ENCODE measurements around the gene NSD1. TPM values are rescaled to one million over a fixed set of nuclear protein-coding genes. Genes with fewer than 3 reads are reported as not detected.
A peak's percentile ranks its signal among the peaks of the same experiment; 100 is the strongest.
"Not testable (repeated sequence)": the region's sequence is repeated elsewhere in the genome, so short reads cannot be mapped to it uniquely, and the experiment has no call there.

The NSD1 gene
- total RNA-seq, 1 donor from 2014 or later = 178 TPM

DNA sequence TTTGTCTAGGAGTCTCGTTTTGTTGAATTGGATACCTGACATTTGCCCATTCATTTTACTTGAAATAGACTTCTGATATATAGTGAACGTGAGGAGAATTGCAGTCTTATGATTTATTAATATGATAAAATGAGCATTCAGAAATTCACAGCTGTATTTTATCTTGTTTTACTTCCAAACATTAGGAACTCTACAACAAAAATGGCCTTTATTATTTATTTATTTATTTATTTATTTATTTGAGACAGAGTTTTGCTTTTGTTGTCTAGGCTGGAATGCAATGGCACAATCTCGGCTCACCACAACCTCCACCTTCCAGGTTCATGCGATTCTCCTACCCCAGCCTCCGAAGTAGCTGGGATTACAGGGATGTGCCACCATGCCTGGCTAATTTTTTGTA is 108.7 kb downstream of the NSD1 start:
- Mint-ChIP-seq H3K9me3 (ENCODE audit: low read depth) (no peaks in the 10 kb centered on the region), H3K4me3 (ENCODE audit: low read depth) (no peak overlapping the region), H3K4me1 (ENCODE audit: low read depth) (no peaks in the 10 kb centered on the region), H3K36me3 (ENCODE audit: insufficient read depth) (peaks cover 34% of the 10 kb centered on the region), H3K27ac (no peak overlapping the region), H3K27me3 (no peaks in the 10 kb centered on the region)
- no peak for DNase-seq (ENCODE audit: low spot score, unreplicated experiment)
- no peak for TF ChIP-seq CTCF (IDR thresholded peaks at IDR 0.05; ENCODE audit: unreplicated experiment)

- Mint-ChIP-seq H3K4me3 (ENCODE audit: low read depth) (no peak overlapping the region), H3K27me3 (no peaks in the 10 kb centered on the region), H3K27ac (peak overlapping the region; percentile 24), H3K4me1 (ENCODE audit: low read depth) (peaks cover 11% of the 10 kb centered on the region), H3K36me3 (ENCODE audit: insufficient read depth) (peaks cover 46% of the 10 kb centered on the region), H3K9me3 (ENCODE audit: low read depth) (no peaks in the 10 kb centered on the region)
- DNase-seq (ENCODE audit: low spot score, unreplicated experiment) = no peak
- TF ChIP-seq CTCF (IDR thresholded peaks at IDR 0.05; ENCODE audit: unreplicated experiment) = no peak
Measured at GRCh38 chr5:177249761-177250537, 116.4 kb downstream of the NSD1 start.

DNA sequence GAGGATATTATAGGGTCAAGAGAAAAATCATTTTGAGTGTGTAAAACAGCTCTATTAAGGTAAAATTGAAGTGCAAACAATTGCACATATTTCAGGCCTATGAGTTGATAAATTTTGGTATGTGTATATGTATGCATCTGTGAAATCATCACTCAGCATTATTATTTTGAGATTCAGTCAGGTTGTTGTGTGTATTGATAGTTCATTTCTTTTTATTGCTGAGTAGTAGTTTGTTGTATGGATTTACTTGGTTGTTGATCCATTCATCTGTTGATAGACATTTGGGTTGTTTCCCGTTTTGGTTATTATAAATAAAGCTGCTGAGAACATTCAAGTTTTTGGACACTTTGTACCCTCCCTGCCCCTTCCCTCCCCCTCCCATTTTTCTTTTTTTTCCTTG is 119.7 kb downstream of the NSD1 start:
- DNase-seq (ENCODE audit: low spot score, unreplicated experiment) = no peak
- no peaks in the 10 kb centered on the region for H3K9me3 Mint-ChIP-seq (ENCODE audit: low read depth)
- peaks cover 11% of the 10 kb centered on the region for H3K4me1 Mint-ChIP-seq (ENCODE audit: low read depth)
- no peaks in the 10 kb centered on the region for H3K27me3 Mint-ChIP-seq
- peak overlapping the region; percentile 50 for H3K27ac Mint-ChIP-seq
- H3K4me3 Mint-ChIP-seq (ENCODE audit: low read depth) = no peak overlapping the region
- H3K36me3 Mint-ChIP-seq (ENCODE audit: insufficient read depth) = peaks cover 37% of the 10 kb centered on the region
- TF ChIP-seq CTCF (IDR thresholded peaks at IDR 0.05; ENCODE audit: unreplicated experiment) = no peak

DNA sequence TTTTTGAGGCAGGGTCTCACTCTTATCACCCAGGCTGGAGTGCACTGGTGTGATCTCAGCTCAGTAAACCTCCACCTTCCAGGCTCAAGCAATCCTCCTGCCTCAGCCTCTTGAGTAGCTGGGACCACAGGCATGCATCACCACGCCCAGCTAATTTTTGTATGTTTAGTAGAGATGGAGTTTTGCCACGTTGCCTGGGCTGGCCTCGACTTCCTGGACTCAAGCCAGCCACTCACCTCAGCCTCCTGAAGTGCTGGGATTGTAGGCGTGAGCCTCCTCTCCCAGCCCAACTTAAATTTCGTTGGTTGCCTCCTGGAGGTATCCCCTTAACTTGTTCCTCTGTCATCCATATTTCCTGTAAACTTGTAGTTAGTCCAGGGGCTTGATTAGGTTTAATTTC is 122.7 kb downstream of the NSD1 start:
- Mint-ChIP-seq H3K4me3 (ENCODE audit: low read depth) (no peak overlapping the region), H3K9me3 (ENCODE audit: low read depth) (no peaks in the 10 kb centered on the region), H3K4me1 (ENCODE audit: low read depth) (peaks cover 2% of the 10 kb centered on the region), H3K27me3 (no peaks in the 10 kb centered on the region), H3K27ac (no peak overlapping the region), H3K36me3 (ENCODE audit: insufficient read depth) (peaks cover 35% of the 10 kb centered on the region)
- no peak for DNase-seq (ENCODE audit: low spot score, unreplicated experiment)
- no peak for TF ChIP-seq CTCF (IDR thresholded peaks at IDR 0.05; ENCODE audit: unreplicated experiment)

DNA sequence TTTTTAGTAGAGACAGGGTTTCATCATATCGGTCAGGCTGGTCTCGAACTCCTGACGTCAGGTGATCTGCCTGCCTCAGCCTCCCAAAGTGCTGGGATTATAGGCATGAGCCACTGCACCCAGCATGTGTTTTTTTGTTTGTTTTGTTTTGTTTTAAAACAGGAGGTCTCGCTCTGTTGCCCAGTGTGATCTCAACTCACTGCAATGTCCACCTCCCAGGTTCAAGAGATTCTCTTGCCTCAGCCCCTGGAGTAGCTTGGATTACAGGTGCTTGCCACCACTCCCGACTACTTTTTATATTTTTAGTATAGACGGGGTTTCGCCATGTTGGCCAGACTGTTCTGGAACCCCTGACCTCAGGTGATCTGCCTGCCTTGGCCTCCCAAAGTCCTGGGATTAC is 125.1 kb downstream of the NSD1 start:
- peaks cover 37% of the 10 kb centered on the region for H3K36me3 Mint-ChIP-seq (ENCODE audit: insufficient read depth)
- not testable (repeated sequence) for H3K4me3 Mint-ChIP-seq (ENCODE audit: low read depth)

GRCh38 chr5:177260961-177261360 is 127.4 kb downstream of the NSD1 start:
- no peak for TF ChIP-seq CTCF (IDR thresholded peaks at IDR 0.05; ENCODE audit: unreplicated experiment)
- no peak for DNase-seq (ENCODE audit: low spot score, unreplicated experiment)
- Mint-ChIP-seq H3K36me3 (ENCODE audit: insufficient read depth) (peaks cover 37% of the 10 kb centered on the region), H3K4me1 (ENCODE audit: low read depth) (peaks cover 17% of the 10 kb centered on the region), H3K27ac (no peak overlapping the region), H3K4me3 (ENCODE audit: low read depth) (no peak overlapping the region), H3K27me3 (no peaks in the 10 kb centered on the region), H3K9me3 (ENCODE audit: low read depth) (no peaks in the 10 kb centered on the region)

More for the DNA sequence above, 125.1 kb downstream of the NSD1 start:
- peaks cover 17% of the 10 kb centered on the region for H3K4me1 Mint-ChIP-seq (ENCODE audit: low read depth)
- not testable (repeated sequence) for H3K27ac Mint-ChIP-seq; H3K9me3 Mint-ChIP-seq (ENCODE audit: low read depth); DNase-seq (ENCODE audit: low spot score, unreplicated experiment); H3K27me3 Mint-ChIP-seq

All from progenitor cell of endocrine pancreas (in vitro differentiated cells).